Measurements from ENCODE around the gene CLP1. TPM values are rescaled to one million over a fixed set of nuclear protein-coding genes. Genes with fewer than 3 reads are reported as not detected.

The CLP1 gene
- polyA plus RNA-seq, 1 of the 3 experiments (the other 2 are of a cell fraction) = 18.1 TPM

GRCh38 chr11:57667117-57667735 is 9.7 kb downstream of the CLP1 start:
- Histone ChIP-seq H3K27ac (ENCODE audit: low read depth in 2 of 2, low read length in 1 of 2) (peak overlapping the region; percentile 93 to 97), H3K4me1 (ENCODE audit: control insufficient read depth in 1 of 2, insufficient read depth in 2 of 2, low read depth in 1 of 2, low read length in 1 of 2) (peaks cover 9 to 12% of the 10 kb centered on the region in 2 experiments; a peak in 3 of 4 replicates), H3K9ac (peak overlapping the region; percentile 87), H3K79me2 (ENCODE audit: insufficient read depth) (peaks cover 44% of the 10 kb centered on the region), H3F3A (replicated peaks; ENCODE audit: insufficient read depth) (no peaks in the 10 kb centered on the region), H3K4me3 (ENCODE audit: low read depth in 2 of 2, low read length in 1 of 2) (peak overlapping the region; percentile 78 to 85), H3K27me3 (ENCODE audit: insufficient read depth) (no peaks in the 10 kb centered on the region), H3K36me3 (replicated peaks in 1 of 2; ENCODE audit: control insufficient read depth in 1 of 2, insufficient read depth in 2 of 2, low read length in 1 of 2) (peaks cover 4 to 13% of the 10 kb centered on the region in 2 experiments), H4K20me1 (ENCODE audit: insufficient read depth) (no peaks in the 10 kb centered on the region), H2AFZ (ENCODE audit: low read depth) (peak overlapping the region; percentile 83), H3K9me3 (no peaks in the 10 kb centered on the region), H3K9me2 (no peaks in the 10 kb centered on the region), H3K4me2 (peak overlapping the region; percentile 95)
- WGBS (ENCODE audit: low lambda C conversion rate) = under 1% methylated on average over 25 of the region's 29 CpGs
- DNase-seq = peak; percentile 90
- CTCF ChIA-PET = interaction anchor here (0.7 to 3.8 kb wide), 7 partner anchors 10 to 316 kb away, joined by 3 to 12 read pairs (median 3); partner anchors contain the start of genes CLP1 and UBE2L6
- POLR2A ChIA-PET = no interaction called here
- TF ChIP-seq JUND (IDR thresholded peaks at IDR 0.05) (peak; percentile 23; the same call in 1 of the 2 replicates), PBX3 (IDR thresholded peaks at IDR 0.05) (peak; percentile 98), GABPA (IDR thresholded peaks at IDR 0.05; ENCODE audit: low read depth) (peak; percentile 64), RXRA (IDR thresholded peaks at IDR 0.05; ENCODE audit: borderline replicate concordance, low read depth) (no peak), REST (IDR thresholded peaks at IDR 0.05; ENCODE audit: low read depth, low read length) (no peak), MEF2A (IDR thresholded peaks at IDR 0.05; ENCODE audit: borderline replicate concordance, low read depth) (no peak), ELF1 (IDR thresholded peaks at IDR 0.05) (peak; percentile 92), GATA2 (CRISPR knock-in tag; IDR thresholded peaks at IDR 0.05) (no peak), RFX5 (IDR thresholded peaks at IDR 0.05; ENCODE audit: low read length) (no peak), POLR2AphosphoS5 (IDR thresholded peaks at IDR 0.05; ENCODE audit: low read depth, low read length) (peak; percentile 82; the same call in 1 of the 2 replicates), TAF1 (IDR thresholded peaks at IDR 0.05; ENCODE audit: borderline replicate concordance, low read depth, low read length) (peak; percentile 75), TEAD4 (IDR thresholded peaks at IDR 0.05; ENCODE audit: borderline replicate concordance, insufficient read depth) (no peak), IRF3 (IDR thresholded peaks at IDR 0.05; ENCODE audit: low read depth, low read length) (peak; percentile 74)
